Stimulated activated CD8-positive, alpha-beta memory T cell treated with anti-CD3 and anti-CD28 coated beads, Interleukin-7, amount 100 ng/mL, for 24 hours (primary cell): Measurements from ENCODE around the gene CLPSL1.
"Not testable (repeated sequence)": the region's sequence is repeated elsewhere in the genome, so short reads cannot be mapped to it uniquely, and the experiment has no call there.

Experiments
- DNase-seq: peaks from one replicate; pipeline ENCODE4 v3.0.0-alpha.2; 2020; ENCODE audit warnings: low read depth

Gene CLPSL1, protein sequence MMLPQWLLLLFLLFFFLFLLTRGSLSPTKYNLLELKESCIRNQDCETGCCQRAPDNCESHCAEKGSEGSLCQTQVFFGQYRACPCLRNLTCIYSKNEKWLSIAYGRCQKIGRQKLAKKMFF

DNA sequence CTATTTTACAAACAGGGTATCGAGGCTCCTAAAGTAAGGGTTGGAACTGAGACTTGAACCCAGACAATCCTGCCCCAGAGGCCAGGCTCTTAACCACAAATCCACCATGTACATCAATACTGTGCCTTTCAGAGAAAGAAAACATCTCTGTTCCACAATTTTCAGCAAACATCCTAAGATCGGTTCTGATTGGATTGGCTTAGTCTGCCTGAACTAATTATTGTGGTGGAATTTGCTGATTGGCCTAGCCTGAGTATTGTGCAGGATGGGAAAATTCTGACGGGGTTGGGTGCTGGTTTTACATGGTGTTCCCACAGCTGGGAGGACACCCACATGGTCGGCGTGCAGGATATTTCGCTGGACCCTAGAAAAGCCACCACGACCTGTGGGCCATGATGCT lies at the start of gene CLPSL1:
TSS of gene CLPSL1 (plus strand) at position 301 of the 400 bp plus-strand sequence. CDS start at position 393, 92 bp downstream.
- DNase-seq = no peak

DNA sequence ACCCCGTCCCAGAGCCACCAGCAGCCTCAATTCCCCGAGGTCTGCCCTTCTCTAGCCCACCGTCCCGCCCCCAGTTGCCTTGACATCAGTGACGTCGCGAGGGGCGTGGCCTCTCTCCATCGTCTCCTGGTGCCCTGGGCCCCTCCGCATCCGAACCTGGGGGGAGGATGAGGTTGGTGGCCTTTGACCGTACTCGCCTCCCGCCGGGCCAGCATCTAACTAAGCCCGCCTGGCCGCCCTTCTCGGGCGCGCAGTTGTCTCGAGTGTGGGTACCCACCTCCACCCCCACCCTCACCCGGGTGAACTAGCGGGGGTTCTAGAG lies 49.4 kb upstream of the CLPSL1 start:
- peak; percentile 96 for DNase-seq

DNA sequence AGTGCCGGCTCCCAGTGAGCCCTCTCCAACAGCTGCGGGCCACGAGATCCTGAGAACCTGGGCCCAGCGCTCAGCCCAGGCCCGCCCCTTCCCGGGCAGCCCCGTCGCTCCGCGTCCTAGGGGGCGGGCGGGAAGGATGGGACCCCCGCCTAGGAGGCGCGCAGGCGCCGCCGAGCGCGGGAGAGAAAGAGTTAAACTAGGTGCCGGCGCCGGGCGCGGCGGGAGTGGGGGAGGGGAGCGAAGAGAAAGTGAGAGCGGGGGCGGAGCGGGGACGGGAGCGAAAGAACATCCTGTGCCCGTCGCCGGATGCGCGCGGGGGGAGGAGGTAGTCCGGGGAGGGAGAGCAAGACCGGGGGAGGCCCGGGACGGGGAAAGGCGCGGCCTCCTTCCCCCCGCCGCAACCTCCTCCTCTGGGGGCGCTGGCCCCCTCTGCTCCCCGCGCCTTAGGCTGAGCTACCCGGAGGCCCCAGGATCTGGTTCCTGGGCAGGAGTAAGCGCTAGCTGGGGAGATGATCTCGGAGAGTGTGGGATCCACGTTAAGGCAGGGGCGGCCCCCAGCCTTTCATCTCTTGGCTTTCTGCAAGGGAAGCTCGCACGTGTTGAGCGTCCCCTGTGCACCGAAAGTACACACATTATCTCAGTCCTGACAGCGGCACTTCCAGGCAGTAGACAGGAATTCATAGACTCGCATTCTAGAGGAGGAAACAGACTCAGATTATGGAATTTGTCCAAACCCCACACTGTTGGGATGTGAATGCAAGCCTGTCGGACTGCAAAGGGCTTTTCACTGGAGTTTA lies 48.9 kb upstream of the CLPSL1 start:
- peak; percentile 92 for DNase-seq

DNA sequence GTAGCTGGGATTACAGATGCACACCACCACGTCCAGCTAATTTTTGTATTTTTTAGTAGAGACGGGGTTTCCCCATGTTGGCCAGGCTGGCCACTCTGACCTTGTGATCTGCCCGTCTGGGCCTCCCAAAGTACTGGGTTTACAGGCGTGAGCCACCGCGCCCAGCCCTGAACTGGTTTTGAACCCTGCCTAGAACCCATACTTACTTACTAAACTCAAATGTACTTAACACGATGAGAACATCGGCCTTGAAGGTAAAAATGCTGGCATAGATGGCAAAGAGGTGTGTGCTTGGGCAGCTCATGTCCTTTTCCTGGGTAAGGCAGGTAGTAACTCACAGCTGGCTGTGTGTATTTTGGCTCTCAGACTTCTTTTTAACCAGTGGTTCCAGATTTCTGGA lies 47.2 kb upstream of the CLPSL1 start:
- no peak for DNase-seq

DNA sequence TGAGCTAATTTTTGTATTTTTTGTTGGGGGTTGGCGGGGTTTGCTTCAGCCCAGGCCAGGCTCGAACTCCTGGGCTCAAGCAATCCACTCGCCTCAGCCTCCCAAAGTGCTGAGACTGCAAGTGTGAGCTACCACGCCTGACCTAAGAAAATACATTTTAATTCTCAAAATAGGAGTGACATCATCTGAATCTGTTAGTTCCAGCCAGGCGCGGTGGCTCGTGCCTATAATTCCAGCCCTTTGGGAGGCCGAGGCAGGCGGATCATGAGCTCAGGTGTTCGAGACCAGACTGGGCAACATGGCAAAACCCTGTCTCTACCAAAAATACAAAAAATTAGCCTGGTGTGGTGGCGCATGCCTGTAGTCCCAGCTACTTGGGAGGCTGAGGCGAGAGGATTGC lies 46.5 kb upstream of the CLPSL1 start:
- not testable (repeated sequence) for DNase-seq

DNA sequence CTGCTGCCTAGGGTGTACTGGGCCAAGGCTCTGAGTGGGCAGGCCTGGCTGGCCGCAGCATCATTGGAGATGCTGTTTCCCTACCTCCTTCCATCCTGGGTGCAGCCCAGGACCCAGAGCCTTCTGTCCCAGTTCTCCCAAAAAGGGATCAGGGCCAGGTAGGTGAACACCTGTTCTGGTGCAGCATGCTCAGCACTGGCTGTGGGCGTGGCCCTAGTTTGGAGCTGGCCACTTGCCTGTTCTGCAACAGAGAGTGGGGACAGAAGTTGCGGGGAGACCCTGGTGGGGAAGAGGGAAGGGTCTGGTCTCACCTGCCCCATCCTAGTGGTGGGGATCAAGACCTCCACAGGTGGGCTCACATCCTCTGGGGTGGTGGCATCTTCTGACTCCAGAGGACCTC lies 45.4 kb upstream of the CLPSL1 start:
- no peak for DNase-seq

DNA sequence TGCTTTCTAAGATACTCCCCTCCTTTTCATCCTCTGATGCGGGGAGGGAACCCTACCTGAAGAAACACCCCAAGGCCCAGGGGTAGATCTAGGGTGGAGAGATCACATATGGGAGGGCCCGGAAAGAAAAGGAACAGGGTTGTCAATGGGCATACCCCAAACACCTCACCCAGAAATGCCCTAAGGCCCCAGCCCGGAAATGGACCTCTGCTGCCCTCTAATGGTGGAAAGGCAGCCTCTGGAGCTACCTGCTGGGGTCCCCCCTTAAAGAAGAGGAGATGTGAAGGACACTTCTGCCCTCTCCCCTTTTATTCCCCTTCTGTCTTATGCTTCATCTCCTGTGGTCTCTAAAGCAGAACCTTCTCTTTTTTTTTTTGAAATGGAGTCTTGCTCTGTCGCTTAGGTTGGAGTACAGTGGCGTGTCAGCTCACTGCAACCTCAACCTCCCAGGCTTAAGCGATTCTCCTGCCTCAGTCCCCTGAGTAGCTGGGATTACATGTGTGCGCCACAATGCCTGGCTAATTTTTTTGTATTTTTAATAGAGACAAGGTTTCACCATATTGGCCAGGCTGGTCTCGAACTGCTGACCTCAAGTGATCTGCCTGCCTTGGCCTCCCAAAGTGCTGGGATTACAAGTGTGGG lies 44.4 kb upstream of the CLPSL1 start:
- DNase-seq = peak; percentile 75

DNA sequence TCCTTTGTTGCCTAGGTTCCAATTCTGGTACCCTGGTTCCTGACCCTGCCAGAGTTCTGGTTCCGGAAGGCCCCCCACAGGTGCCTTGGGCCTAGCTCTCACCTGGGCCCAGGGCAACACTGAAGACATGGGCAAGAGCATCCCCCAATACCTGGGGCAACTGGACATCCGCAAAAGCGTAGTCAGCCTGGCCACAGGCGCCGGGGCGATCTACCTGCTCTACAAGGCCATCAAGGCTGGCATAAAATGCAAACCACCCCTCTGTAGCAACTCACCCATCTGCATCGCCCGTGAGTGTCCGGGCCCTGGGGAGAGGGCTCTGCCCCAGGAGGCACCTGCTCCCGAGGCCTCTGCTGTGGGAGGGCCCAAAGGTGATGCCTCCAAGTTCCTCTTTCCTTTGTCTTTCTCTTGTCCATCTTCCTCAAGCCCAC lies 43.8 kb upstream of the CLPSL1 start, which contains the start of gene ARMC12:
TSS of gene ARMC12 (plus strand) at position 51 of the 431 bp plus-strand sequence. CDS start at position 128, 77 bp downstream.
- DNase-seq = no peak

DNA sequence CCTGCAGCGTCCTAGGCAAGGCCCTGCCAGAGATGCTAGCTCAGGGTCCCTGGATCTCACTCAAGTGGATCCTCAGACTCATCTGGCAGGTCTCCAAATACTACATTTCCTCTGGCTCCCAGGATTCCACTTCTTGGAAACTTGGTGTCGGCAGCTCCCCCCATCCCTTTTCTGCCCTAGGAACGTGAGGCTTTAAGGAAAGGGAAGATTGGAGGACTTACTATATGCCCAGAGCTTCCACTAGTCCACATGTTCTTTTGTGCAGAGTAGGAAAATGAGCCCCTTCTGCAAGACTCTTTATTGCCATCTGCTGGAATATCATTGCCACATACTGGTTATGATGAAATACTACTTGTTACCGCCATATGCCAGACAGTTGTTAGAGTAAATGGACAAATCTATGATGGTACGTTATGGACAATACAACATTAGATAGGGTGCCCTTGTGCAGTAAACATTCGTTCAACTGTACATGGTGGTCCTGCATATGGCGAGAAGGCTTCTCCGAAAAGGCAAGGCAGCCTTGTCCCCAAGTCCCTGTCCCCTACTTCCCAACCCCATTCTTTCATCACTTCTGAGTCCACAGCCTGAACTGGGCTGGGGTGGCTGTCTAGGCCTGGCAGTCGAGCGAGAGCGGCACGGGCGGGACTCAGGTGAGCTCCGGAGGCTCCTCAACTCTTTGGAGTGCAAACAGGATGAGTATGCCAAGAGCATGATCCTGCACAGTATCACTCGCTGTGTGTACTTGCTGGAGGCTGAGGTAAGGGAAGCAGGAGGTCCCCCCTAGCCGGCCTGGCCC lies 43.2 kb upstream of the CLPSL1 start:
- no peak for DNase-seq

DNA sequence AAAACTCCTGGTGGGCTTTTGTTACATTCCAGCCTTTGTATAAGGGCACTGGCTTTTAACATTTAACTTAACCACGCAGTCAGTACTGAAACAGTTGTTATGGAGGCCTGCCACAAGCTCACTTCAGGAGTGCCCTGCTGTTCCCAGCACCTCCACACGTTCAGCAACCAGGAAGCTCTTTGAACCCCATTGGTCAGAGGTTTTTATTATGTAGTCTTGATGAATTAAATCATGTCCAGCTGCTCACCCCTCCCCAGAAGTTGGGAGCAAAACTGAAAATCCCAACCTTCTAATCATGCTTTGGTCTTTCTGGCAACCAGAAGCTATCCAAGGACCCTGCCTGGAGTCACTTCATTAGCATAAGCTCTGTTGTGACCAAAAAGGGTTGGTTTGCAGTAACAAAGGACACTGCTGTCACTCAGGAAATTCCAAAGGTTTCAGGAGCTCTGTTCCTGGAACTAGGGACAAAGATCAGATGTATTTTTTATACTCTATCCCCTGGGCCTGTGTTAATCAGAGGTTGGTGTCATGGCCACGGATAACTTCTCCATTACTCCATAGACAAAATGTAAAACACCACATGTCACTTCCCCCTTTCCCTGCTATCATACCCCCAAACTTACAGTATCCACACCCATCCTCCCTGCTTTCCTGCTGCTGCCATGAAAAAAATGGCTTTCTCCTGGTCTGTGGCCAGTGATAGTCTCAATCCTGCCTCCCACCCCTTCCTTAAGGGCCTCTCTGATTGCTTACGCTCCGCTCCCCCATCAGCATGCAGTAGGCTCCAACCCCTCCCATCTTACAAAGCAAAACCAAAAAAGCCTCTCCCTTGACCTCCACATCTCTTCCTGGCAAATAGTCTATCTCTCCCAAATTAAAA lies 40.9 kb upstream of the CLPSL1 start:
- no peak for DNase-seq

DNA sequence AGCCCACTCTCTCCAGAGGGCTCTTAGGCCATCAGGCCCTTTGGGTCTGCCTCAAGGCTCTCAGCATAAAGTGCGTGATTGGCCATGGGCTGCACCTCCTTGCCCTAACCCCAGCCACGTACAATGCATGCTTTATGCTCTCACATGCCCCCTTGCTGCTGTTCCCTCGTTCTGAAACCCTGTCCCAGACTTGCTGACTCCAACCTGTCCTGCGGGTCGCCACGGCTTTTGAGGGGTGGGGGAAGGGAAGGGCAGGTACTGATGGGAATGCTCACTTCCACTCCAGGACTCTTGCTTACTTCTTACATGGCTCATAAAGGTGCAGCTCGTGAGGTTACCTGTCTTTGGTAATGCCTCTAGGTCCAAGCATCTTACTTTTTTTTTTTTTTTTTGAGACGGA lies 38.0 kb upstream of the CLPSL1 start:
- DNase-seq = no peak

DNA sequence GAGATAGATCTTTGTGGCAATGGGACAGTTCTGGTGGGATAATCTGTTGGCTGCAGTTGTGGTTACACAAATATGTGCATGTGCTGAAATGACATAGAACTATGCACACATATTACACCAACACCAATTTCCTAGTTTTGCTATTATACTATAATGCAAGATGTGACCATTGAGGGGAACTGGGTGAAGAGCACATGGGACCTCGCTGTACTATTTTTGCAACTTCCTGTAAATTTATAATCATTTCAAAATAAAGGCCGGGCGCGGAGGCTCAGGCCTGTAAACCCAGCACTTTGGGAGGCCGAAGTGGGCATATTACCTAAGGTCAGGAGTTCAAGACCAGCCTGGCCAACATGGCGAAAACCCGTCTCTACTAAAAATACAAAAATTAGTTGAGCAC lies 35.3 kb upstream of the CLPSL1 start:
- no peak for DNase-seq

DNA sequence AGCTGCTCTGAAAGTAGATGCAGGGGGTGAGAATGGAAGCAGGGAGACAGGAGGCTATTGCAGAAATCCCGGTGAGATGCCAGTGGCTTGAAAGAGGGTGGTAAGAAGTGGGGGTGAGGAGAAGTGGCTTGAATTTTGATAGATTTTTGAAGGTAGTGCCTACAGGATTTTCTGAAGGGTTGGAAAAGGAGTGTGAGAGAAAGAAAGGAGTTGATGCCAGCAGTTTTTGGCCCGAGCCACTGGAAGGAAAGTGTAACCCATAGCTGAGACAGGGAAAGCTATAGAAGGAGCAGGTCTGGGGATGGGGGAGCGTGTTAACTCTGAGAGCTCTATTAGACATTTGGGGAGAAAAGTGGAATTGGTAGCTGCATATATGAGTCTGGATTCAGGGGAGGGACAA lies 34.3 kb upstream of the CLPSL1 start:
- DNase-seq = no peak

DNA sequence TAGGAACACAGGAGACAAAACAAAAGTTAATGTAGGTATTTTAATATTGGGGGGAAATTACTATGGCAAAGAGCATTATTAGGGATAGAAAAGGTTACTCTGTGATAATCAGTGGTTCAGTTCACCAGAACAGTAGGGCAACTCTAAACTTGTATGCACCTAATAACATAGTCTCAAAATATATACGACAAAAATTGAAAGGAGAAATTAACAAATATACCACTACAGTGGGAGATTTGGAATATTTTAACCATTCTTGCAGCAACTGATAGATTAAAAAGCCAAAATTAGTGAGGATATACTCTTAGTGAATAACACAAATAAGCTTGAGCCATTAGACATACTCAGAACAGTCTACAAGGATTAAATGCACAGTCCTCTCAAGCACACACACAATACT lies 32.9 kb upstream of the CLPSL1 start:
- DNase-seq = no peak

DNA sequence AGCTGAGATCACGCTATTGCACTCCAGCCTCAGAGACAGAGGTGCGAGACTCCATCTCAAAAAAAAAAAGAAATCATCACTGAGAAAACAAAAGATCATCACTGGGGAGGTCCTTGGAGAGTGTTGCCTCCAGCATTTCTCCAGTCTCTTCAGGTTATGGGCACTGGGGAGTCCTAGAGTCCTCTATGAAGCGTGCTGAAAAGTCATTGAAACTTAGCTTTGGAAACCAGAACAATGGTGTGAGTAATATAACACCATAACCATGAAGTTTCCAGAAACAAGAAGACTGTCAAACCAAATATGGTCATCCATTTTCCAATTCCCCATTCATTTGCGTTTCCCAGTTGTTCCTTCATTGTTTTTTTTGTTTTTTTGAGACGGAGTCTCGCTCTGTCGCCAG lies 30.3 kb upstream of the CLPSL1 start:
- no peak for DNase-seq

DNA sequence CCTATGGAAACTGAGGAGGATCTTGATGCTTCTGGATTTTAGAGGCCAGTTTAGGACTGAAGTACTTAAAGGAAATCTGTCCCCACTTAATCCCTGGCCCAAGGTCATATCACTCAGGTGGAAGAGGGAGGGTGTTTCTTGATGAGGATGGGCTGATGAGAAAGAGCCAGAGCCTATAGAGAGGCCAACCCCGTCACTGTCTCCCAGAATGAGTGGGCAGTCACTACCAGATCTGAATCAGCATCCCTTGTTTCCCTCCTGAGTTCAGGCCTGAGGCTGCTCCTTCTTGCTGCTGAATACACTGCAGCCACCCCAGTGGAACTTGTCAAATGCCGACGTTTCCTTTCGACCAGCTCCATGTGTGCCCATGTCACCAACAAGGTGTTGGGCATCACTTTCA lies 29.2 kb upstream of the CLPSL1 start:
- no peak for DNase-seq

DNA sequence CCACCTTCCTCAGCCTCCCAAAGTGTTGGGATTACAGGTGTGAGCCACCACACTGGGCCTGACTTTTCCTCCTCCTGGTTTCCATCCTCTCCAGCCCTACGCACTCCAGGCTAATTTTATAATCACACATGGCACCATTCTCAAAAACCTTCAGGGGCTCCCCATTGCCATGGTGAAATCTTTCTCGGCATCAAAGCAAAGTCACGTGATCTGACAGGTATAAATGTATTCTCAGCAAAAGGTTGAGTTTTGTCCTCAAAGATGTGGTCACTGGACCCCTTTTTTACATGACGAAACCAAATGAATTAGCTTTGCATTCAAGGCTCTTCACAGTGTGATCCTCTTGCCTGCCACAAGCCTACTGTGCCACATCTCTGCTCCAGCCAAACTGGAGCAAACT lies 28.5 kb upstream of the CLPSL1 start:
- DNase-seq = no peak

DNA sequence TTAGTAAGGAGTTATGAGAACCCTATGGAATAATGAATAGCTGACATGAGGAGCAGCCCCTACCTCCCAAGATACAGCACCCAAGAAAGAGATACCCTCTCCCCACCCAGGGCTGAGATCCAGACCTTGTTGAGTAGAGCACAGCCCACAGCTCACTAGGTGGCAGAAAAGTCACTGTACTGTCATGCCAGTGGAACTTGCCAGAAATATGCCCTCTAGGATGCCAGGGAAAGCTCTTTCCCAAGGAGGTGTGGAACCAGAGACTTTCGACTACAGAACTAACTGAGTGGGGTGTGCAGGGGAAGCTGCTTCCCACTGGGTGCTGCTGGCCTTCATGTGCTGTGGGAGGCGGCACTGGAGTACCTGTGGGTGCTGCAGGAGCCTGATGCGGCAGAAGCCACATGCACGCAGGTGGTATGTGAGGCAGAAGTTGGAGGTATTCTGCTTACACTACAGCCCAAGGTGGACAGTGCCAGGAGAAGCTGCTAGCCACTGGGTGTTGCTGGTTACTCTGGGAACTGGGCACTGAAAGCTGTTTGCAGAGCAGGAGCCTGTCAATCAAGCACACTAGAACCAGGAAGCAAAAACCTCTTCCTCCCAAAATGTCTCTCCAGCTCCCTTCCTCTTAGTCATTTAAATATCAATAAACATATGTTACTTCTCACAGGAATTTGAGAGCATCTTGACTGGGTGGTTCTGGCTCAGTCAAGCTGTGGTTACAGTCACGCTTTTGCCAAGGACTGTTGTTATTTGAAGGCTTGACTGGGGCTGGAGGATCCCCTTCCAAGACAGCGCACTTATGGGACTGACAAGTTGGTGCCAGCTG lies 26.2 kb upstream of the CLPSL1 start:
- no peak for DNase-seq

DNA sequence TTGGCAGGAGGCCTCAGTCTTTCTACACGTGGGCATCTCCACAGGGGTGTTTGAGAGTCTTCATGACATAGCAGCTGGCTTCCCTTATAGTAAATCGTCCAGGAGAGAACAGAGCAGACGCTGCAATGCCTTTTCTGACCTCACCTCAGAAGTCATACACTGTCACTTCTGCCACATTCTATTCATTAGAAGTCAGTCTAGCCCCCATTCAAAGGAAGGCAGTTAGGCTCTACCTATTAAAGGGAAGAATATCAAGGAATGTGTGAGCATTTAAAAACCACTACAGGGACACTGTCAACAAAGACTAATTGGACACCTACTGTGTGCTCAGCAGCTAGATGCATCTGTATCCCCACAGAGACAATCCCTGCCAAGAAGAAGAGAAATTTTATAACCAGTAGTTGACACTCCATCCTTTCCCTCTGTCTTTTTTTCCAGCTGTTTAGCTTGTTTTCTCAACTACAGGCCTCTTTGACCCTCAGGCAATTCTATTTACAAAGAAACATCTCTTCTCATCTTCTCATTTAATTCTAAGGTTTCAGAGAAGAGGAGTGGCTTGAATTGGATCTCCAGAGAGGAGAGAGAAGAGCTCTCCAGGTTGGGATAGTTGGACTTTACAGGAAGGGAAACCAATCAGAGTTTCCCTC lies 25.4 kb upstream of the CLPSL1 start:
- no peak for DNase-seq

DNA sequence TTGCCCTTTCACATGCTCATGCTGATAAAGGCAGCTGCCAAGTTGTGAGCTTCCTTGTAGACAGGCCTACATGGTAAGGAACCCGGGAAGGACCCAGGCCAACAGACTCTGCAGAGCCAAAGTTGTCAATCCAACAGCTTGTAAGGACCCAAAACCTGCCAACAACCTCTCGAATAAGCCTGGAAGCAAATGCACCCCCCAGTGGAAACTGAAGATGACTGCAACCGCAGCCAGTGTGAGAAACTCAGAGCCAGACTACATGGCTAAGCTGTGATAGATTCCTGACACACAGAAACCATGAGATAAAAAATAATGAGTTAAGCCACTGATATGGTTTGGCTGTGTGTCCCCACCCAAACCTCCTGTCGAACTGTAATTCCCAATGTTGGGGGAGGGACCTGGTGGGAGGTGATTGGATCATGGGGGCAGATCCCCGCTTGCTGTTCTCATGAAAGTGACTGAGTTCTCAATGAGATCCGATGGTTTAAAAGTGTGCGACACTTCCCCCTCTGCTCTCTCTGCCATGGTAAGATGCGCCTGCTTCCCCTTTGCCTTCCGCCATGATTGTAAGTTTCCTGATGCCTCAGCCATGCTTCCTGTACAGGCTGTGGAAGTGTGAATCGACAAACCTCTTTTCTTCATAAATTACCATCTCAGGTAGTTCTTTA lies 23.2 kb upstream of the CLPSL1 start:
- DNase-seq = no peak
